Forelimb muscle (tissue), 1 donor: ENCODE data around the gene ZC3H8. TPM values are rescaled to one million over a fixed set of nuclear protein-coding genes. Genes with fewer than 3 reads are reported as not detected.

Experiments
- DNase-seq: peaks from one replicate; pipeline ENCODE4 v3.0.0-alpha.2; 2013; ENCODE audit warnings: low read depth
- polyA plus RNA-seq: library from polyadenylated mRNA; unstranded; fragments of 120-200 nt; gene quantifications from one replicate; pipeline ENCODE4 v1.2.1, GENCODE V29; 2013; ENCODE audit not compliant: insufficient read length

ZC3H8 gene
- polyA plus RNA-seq, 1 donor, result 14.6 TPM

GRCh38 chr2:112164876-112165275 lies 90.0 kb downstream of the ZC3H8 start:
- no peak for DNase-seq

- DNase-seq, result no peak
Measured at GRCh38 chr2:112163541-112163981, 91.3 kb downstream of the ZC3H8 start.

- DNase-seq, result no peak
Measured at GRCh38 chr2:112162956-112163355, 91.9 kb downstream of the ZC3H8 start.

- no peak for DNase-seq
Measured at GRCh38 chr2:112162341-112162740, 92.5 kb downstream of the ZC3H8 start.

Other genes with a start within 250 kb of the ZC3H8 start
- gene TMEM87B, start 199.8 kb downstream of the ZC3H8 start, polyA plus RNA-seq, result 11.8 TPM
- gene FBLN7, start 116.7 kb downstream of the ZC3H8 start, polyA plus RNA-seq, result 9.2 TPM
- gene ZC3H6, start 20.6 kb upstream of the ZC3H8 start, polyA plus RNA-seq, result 4.5 TPM
- 2.3 TPM for gene RGPD8, start 178.6 kb upstream of the ZC3H8 start, polyA plus RNA-seq
- 37.8 TPM for gene TTL, start 227.1 kb upstream of the ZC3H8 start, polyA plus RNA-seq